H1 (cell line): ENCODE measurements around the gene RIT2. TPM values are rescaled to one million over a fixed set of nuclear protein-coding genes. Genes with fewer than 3 reads are reported as not detected.

Experiments
- BCL11A ChIP-seq, 2 experiments: IDR thresholded peaks; one replicate each; pipeline ENCODE4 v1.6.1; 2011; ENCODE audit warnings: low read depth in 2 of 2, low read length in 2 of 2, mild to moderate bottlenecking in 2 of 2
- CBX8 ChIP-seq: fragments of 300-800, 300-1000 bp; sonication (generic); IDR thresholded peaks from 2 replicates; pipeline ENCODE4 v1.7.1; 2016; ENCODE audit warnings: low read depth, low read length, borderline replicate concordance
- EP300 ChIP-seq, 2 experiments: IDR thresholded peaks; 1 replicate in 1 of 2; 2 replicates in 1 of 2; pipeline ENCODE4 v1.6.1; 2011 to 2012; ENCODE audit warnings: low read depth in 2 of 2, low read length in 2 of 2, mild to moderate bottlenecking in 2 of 2, borderline replicate concordance in 1 of 2, inconsistent platforms in 1 of 2, moderate library complexity in 1 of 2
- KDM1A ChIP-seq: fragments of 200-600, 300-600 bp; sonication (generic); IDR thresholded peaks from 2 replicates; pipeline ENCODE4 v1.7.1; 2016; ENCODE audit warnings: mild to moderate bottlenecking, low read length, borderline replicate concordance
- TAF1 ChIP-seq: IDR thresholded peaks from 2 replicates; pipeline ENCODE4 v1.6.1; 2011; ENCODE audit warnings: mild to moderate bottlenecking, low read depth, low read length
- TAF7 ChIP-seq: optimal IDR thresholded peaks from 2 replicates; pipeline ENCODE3; 2011; ENCODE audit warnings: low read depth, mild to moderate bottlenecking, inconsistent platforms, low read length, moderate library complexity, borderline replicate concordance
- polyA plus RNA-seq, 7 experiments: library from polyadenylated mRNA; depleted of rRNA in 3 of 7; stranded (reverse) in 5 of 7; unstranded in 2 of 7; fragments of >200 nt in 5 of 7; fragments of 200-250 nt in 2 of 7; gene quantifications; 1 replicate in 5 of 7; 2 replicates in 1 of 7; 4 replicates in 1 of 7; pipeline versions ENCODE4 v1.2.1 to v1.2.3, GENCODE V29; 2011 to 2013; ENCODE audit warnings: missing spikeins in 2 of 7, mixed read lengths in 2 of 7
- total RNA-seq: library from RNA; stranded (reverse); fragmentation: NEBNext Ultra II Directional; extraction: Animal tissue kit (Norgen Biotek cat#: 25700); gene quantifications from 2 replicates; pipeline ENCODE4 v1.2.1, GENCODE V29; 2021
- TF ChIP-seq, protein P1 (sequence below): fragments of 300-600 bp; sonication (generic); IDR thresholded peaks from 2 replicates; pipeline ENCODE4 v1.7.1; 2012; ENCODE audit warnings: low read length, moderate library complexity, mild to moderate bottlenecking, inconsistent platforms; ENCODE audit not compliant: insufficient replicate concordance
- TF ChIP-seq, protein P2 (sequence below): IDR thresholded peaks from 2 replicates; pipeline ENCODE4 v1.6.1; 2011; ENCODE audit warnings: low read length, improper control_type of control experiment

Gene RIT2
- total and polyA plus RNA-seq, 2 of the 8 experiments (the other 6 are each of a cell fraction or from before 2014, with no cell fraction given) = 0.67 to 3.2 TPM

GRCh38 chr18:43134876-43135275 lies 19.4 kb upstream of the RIT2 start (continued):
- TF ChIP-seq, protein P1, sequence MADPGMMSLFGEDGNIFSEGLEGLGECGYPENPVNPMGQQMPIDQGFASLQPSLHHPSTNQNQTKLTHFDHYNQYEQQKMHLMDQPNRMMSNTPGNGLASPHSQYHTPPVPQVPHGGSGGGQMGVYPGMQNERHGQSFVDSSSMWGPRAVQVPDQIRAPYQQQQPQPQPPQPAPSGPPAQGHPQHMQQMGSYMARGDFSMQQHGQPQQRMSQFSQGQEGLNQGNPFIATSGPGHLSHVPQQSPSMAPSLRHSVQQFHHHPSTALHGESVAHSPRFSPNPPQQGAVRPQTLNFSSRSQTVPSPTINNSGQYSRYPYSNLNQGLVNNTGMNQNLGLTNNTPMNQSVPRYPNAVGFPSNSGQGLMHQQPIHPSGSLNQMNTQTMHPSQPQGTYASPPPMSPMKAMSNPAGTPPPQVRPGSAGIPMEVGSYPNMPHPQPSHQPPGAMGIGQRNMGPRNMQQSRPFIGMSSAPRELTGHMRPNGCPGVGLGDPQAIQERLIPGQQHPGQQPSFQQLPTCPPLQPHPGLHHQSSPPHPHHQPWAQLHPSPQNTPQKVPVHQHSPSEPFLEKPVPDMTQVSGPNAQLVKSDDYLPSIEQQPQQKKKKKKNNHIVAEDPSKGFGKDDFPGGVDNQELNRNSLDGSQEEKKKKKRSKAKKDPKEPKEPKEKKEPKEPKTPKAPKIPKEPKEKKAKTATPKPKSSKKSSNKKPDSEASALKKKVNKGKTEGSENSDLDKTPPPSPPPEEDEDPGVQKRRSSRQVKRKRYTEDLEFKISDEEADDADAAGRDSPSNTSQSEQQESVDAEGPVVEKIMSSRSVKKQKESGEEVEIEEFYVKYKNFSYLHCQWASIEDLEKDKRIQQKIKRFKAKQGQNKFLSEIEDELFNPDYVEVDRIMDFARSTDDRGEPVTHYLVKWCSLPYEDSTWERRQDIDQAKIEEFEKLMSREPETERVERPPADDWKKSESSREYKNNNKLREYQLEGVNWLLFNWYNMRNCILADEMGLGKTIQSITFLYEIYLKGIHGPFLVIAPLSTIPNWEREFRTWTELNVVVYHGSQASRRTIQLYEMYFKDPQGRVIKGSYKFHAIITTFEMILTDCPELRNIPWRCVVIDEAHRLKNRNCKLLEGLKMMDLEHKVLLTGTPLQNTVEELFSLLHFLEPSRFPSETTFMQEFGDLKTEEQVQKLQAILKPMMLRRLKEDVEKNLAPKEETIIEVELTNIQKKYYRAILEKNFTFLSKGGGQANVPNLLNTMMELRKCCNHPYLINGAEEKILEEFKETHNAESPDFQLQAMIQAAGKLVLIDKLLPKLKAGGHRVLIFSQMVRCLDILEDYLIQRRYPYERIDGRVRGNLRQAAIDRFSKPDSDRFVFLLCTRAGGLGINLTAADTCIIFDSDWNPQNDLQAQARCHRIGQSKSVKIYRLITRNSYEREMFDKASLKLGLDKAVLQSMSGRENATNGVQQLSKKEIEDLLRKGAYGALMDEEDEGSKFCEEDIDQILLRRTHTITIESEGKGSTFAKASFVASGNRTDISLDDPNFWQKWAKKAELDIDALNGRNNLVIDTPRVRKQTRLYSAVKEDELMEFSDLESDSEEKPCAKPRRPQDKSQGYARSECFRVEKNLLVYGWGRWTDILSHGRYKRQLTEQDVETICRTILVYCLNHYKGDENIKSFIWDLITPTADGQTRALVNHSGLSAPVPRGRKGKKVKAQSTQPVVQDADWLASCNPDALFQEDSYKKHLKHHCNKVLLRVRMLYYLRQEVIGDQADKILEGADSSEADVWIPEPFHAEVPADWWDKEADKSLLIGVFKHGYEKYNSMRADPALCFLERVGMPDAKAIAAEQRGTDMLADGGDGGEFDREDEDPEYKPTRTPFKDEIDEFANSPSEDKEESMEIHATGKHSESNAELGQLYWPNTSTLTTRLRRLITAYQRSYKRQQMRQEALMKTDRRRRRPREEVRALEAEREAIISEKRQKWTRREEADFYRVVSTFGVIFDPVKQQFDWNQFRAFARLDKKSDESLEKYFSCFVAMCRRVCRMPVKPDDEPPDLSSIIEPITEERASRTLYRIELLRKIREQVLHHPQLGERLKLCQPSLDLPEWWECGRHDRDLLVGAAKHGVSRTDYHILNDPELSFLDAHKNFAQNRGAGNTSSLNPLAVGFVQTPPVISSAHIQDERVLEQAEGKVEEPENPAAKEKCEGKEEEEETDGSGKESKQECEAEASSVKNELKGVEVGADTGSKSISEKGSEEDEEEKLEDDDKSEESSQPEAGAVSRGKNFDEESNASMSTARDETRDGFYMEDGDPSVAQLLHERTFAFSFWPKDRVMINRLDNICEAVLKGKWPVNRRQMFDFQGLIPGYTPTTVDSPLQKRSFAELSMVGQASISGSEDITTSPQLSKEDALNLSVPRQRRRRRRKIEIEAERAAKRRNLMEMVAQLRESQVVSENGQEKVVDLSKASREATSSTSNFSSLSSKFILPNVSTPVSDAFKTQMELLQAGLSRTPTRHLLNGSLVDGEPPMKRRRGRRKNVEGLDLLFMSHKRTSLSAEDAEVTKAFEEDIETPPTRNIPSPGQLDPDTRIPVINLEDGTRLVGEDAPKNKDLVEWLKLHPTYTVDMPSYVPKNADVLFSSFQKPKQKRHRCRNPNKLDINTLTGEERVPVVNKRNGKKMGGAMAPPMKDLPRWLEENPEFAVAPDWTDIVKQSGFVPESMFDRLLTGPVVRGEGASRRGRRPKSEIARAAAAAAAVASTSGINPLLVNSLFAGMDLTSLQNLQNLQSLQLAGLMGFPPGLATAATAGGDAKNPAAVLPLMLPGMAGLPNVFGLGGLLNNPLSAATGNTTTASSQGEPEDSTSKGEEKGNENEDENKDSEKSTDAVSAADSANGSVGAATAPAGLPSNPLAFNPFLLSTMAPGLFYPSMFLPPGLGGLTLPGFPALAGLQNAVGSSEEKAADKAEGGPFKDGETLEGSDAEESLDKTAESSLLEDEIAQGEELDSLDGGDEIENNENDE = no peak
- TF ChIP-seq BCL11A (IDR thresholded peaks at IDR 0.05; ENCODE audit: low read depth in 2 of 2, low read length in 2 of 2) (no peak), TAF1 (no peak), EP300 (IDR thresholded peaks at IDR 0.05; ENCODE audit: borderline replicate concordance in 1 of 2, low read depth in 2 of 2, low read length in 2 of 2) (no peak), CBX8 (no peak), KDM1A (no peak), TAF7 (no peak)
- TF ChIP-seq, protein P2, sequence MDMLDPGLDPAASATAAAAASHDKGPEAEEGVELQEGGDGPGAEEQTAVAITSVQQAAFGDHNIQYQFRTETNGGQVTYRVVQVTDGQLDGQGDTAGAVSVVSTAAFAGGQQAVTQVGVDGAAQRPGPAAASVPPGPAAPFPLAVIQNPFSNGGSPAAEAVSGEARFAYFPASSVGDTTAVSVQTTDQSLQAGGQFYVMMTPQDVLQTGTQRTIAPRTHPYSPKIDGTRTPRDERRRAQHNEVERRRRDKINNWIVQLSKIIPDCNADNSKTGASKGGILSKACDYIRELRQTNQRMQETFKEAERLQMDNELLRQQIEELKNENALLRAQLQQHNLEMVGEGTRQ = no peak
